GM12892 (cell line): ENCODE results near the gene KCNMA1.

Source experiments
- POLR2A ChIP-seq: IDR thresholded peaks from 2 replicates; pipeline ENCODE4 v1.6.1; 2011; ENCODE audit warnings: low read depth, low read length, control low read depth
- POLR2AphosphoS5 ChIP-seq: IDR thresholded peaks from 2 replicates; pipeline ENCODE4 v1.6.1; 2011; ENCODE audit warnings: low read depth, low read length, control low read depth

DNA sequence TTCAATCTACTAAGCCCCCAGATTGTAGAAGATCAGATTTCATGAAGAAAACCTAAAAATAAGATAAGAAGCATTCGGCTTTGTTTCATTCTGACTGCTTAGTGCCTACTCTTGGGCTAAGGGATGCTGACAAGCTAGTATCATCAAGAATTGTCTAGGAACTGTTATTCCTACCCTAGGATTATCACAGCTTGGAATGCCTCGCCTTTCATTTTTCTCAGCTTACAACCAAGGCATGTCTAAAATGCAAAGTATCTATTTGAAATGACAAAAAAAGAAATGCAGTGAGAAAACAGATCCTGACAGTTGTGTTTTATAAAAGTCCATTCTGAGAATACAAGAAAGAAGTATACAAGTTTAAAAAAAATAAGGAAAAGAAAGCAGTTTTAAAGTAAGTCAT lies 441.0 kb downstream of the KCNMA1 start:
- TF ChIP-seq POLR2A (no peak), POLR2AphosphoS5 (no peak)
